Endothelial cell of hepatic sinusoid (primary cell): ENCODE measurements around the gene WDFY2.

Source experiments
- in situ Hi-C: cut with HindIII; loops from 2 replicates; pipeline ENCODE4 v1.10.0; 2017; ENCODE audit warnings: low sequenced_read_pairs

WDFY2 gene

DNA sequence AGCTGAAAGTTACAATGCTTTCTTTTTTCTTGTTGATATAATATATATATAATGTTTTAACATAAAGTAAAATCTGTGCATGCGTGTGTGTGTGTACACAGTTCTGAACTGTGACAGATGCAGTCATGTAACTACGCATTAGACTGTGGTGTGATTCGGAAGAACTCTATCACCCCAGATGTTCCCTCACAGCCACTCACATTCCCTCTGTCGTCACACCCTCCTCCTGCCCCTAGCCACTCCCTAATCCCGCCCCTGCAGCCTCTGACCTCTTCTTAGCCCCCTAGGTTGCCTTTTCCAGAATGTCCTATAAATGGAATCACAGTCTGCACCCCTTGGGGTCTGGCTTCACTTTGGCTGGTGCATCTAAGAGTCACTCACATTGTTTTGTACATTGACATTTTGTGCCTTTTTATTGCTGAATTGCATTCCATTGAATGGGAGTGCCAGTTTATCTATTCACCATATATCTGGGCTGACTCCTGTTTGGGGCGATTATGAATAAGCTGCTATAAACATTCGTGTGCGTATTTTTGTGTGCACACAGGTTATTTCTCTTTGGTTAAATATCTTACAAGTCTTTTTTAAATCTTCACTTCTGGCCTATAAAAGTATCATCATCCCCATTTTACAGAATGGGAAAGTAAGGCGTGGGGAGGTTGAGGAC, 199.3 kb downstream of the WDFY2 start:
- in situ Hi-C loops, result loop anchor here (25.0 kb wide), 1 partner anchor 346 kb away; no protein-coding TSS in a partner anchor

DNA sequence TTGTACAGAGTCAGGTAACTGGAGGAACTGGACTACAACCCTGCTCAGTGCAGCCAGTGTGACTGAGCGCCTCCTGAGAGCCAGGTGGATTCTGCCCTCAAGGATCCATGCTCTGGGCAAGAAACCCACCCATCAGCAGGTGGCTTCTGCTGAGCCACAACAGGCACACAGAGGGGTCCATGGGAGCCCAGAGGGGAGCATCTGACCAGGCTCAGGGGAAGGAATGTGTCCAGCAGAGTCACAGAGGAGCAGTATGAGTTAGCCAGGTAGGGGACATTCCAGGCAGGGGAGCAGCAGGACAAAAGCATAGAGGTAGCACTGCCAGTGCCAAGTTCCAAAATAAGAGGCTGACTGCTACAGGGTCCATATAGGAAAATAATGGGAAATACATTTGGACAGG, 199.8 kb downstream of the WDFY2 start:
- in situ Hi-C loops, result loop anchor here (25.0 kb wide), 1 partner anchor 347 kb away; no protein-coding TSS in a partner anchor

- in situ Hi-C loops, result loop anchor here (25.0 kb wide), 1 partner anchor 349 kb away; no protein-coding TSS in a partner anchor
Measured at GRCh38 chr13:51785712-51786424, 201.6 kb downstream of the WDFY2 start.

DNA sequence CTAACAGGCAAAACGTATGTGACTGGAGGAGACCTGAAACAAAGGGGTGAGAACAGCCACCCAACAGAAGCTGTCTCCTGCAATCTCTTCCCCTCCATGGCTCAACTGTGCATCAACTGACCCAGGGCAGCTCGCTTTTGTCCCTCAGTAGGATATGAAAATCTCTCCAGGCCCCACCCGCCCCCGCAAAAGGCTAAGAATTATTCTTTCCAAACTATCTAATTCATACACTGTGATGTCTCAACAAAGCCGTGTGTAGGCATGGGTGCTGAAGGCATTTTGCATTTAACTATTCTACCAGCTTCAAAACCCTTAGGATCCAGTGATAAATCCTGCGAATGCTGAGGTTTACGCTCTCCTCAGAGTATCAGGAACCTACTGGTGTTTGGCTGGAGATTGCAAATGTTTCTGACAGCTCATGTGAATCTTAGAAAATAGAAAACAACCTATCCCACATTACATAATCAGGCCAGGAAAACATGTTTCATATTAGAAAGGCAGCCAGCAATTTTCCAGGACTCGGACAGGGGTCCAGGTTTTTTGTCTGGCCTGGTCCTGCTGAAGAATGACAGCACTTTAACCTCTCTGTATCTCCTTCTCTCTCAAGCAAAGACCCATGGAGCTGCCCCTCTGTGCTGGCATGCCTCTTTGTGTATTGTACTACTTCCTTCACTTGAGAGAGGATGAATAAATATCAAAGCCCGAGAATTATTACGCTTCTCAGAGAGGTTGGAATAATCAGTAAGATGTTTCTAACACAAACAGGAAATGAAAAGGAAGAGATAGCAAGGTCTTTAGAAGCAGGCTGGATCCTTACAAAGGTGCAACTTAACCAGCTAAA, 202.4 kb downstream of the WDFY2 start:
- in situ Hi-C loops, result loop anchor here (25.0 kb wide), 1 partner anchor 349 kb away; no protein-coding TSS in a partner anchor

DNA sequence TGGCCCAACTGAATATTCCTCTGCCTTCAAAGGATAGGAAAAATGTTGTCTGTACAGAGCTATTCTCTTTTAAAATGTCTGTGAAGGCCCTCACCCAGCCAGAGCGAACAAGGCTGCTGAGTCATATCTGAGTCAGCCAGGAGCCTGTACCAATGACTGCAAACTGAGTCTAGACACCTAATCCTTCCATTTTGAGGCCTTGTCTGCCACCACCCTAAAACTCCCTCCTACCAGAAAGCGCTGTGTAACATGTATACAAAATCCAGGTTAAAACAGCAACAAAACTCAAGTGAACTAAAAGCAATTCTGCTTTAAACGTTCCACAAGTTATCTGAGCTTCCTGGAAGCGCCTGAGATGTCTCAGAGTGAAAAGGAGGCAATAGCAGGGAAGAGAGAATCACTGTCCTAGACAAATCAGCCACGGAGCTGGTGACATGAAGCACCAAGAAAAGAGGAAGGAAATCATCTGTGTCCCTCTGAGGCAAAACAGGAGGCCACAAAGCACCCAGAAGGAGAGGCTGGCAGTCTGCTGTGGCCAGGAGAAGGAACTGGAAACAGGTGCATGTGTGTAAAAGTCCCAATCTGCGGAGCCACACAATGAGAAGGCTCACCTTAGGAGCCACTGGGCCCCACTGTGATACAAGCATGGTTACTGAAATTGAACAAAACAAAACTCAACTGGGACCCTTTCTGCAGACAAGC, 209.5 kb downstream of the WDFY2 start:
- in situ Hi-C loops, result loop anchor here (25.0 kb wide), 1 partner anchor 356 kb away; no protein-coding TSS in a partner anchor

DNA sequence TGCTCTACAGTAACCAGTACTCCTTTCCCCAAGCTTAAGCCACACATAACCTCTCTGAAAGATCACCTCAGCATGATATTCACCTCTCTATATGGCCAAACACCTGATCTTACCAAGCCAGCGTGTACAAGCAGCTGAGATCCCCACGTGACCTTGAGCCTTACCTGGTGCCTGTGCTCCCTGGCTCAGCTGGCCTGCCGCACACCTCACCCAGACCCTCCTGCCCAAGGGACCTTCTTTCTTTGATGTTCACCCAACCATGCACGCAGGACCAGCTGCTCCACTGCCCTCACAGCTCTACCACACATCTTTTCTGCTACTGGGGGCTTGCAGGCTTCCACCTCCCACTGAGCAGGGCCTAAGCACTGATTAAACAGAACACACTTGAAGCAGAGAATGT, 210.7 kb downstream of the WDFY2 start:
- in situ Hi-C loops, result loop anchor here (25.0 kb wide), 1 partner anchor 358 kb away; no protein-coding TSS in a partner anchor

GRCh38 chr13:51795419-51795818, 211.2 kb downstream of the WDFY2 start:
- in situ Hi-C loops, result loop anchor here (25.0 kb wide), 1 partner anchor 358 kb away; no protein-coding TSS in a partner anchor

DNA sequence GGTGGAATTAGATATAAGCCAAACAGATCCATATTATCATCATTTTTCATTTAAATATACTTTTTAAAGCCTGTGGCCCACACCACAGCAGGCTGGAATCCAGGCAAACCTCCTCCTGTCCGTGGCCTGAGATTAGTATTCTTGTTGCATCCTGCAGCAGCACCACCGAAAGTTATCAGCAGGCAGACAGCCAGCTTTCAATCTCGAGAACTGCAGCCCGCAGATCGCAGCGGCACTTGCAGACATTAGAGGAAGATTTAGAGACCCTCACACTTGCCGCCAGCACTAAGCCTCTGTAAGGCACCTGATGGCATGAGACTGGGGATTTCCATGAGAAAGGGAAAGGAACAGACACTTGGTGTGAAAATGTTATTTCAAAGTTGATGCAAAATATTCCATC, 212.3 kb downstream of the WDFY2 start:
- in situ Hi-C loops, result loop anchor here (25.0 kb wide), 1 partner anchor 359 kb away; no protein-coding TSS in a partner anchor

- in situ Hi-C loops, result loop anchor here (25.0 kb wide), 1 partner anchor 361 kb away; no protein-coding TSS in a partner anchor
Measured at GRCh38 chr13:51797664-51798488, 213.6 kb downstream of the WDFY2 start.

GRCh38 chr13:51799261-51799660, 215.0 kb downstream of the WDFY2 start:
- in situ Hi-C loops, result loop anchor here (25.0 kb wide), 1 partner anchor 362 kb away; no protein-coding TSS in a partner anchor

GRCh38 chr13:51800486-51800885, 216.2 kb downstream of the WDFY2 start:
- in situ Hi-C loops, result no loop called here

DNA sequence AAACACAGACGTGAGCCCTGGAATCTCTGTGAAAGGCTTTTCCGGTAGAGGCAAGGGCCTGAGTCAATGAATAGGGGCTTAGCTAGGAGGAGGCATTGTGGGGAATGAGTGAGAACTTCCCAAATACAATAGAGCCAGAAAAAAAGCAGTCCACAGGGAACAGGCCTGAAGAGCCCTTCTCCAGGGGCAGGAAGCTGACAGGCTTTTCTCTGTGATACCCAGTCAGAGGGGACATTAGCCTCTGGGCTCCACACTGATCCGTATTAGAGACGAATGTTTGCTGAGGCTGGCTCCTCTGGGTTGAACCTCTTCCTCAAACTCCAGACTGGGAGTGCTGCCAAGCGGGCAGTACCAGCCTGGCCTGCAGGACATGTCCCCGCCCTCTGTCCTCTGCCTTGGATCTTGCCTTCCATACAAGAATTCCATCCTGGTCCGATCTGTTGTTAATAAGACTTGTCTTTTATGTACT, 217.4 kb downstream of the WDFY2 start:
- in situ Hi-C loops, result no loop called here

DNA sequence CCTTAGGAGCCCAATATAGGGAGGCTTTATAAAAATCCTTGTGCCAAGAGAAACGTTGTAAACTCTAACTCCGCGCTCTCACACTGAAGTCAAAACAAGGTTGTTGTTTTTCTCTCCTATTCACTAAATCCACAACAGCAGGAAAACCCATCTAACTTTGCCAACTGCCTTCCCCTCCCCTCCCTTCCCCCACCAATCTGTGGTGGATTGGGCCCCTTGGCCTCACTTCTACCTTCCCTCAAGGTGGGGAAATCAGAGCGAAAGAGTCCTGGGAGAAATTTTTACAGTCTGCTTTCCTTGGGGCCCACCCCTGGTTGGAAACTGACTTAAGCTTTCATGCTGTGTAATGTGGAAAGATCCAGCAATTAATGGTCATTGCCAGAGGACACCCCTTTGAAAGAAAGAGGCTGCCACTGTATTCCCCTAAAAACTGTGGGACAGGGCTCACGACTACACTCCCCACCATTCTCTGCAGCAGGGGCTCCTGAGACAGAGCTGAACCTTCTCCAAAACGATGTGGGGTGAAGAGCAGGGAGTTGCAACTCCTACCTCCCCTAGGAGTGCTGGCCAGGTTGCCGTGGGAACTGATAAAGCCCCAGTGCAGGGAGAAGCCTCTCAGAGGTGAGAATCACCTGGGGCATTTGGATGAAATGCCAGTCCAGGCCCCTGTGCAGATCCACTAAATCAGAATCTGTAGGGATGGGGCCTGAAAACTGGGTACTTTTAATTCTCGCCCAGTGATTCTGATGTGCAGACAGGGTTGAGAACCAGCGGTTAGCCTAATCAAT, 218.6 kb downstream of the WDFY2 start:
- in situ Hi-C loops, result no loop called here

DNA sequence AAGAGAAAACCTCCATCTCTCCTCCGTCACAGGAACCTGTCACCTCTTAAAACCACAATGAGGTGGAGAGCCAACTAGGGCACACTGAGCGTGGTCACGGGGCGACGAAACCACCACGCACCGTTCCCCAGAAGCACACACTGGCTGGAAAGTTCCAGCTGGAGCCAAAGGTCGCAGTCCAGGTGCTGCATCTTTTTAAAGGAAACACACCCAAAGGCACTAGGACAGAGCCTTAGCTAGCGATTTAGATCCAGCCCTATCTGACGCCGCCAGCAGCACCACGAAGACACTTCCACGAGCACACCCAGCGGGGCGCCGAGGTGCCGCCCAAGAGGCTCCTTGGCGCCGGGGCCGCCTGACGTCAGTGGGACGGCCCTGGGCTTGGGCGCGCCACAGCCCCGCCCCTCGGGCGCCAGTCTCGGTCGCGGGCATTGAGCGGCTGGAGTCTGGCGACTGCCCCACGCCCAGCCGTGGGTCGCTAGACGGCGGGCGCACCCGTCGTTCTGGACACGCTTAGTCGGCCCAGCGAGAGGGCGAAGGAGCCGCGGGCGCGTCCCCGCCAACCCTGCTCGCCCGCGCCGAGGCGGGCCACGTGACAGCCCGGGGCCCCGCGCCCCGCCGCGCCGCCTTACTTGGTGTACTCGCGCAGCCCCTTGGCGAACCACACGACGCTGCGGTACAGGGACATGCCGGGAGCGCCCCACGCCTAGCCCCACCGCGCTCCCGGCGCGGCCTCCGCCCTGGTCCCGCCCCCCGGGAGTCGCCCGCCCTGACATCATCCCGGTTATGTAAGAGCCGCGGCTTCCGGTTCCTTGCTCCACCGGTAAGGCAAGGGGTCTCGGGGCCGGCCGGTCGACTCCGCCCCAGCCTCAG, 219.4 kb downstream of the WDFY2 start, which contains the start of gene DHRS12:
Gene DHRS12 (minus strand): TSS at position 742 of the 873 bp plus-strand sequence. CDS start 4,504 bp downstream, outside the sequence.
- in situ Hi-C loops, result no loop called here

DNA sequence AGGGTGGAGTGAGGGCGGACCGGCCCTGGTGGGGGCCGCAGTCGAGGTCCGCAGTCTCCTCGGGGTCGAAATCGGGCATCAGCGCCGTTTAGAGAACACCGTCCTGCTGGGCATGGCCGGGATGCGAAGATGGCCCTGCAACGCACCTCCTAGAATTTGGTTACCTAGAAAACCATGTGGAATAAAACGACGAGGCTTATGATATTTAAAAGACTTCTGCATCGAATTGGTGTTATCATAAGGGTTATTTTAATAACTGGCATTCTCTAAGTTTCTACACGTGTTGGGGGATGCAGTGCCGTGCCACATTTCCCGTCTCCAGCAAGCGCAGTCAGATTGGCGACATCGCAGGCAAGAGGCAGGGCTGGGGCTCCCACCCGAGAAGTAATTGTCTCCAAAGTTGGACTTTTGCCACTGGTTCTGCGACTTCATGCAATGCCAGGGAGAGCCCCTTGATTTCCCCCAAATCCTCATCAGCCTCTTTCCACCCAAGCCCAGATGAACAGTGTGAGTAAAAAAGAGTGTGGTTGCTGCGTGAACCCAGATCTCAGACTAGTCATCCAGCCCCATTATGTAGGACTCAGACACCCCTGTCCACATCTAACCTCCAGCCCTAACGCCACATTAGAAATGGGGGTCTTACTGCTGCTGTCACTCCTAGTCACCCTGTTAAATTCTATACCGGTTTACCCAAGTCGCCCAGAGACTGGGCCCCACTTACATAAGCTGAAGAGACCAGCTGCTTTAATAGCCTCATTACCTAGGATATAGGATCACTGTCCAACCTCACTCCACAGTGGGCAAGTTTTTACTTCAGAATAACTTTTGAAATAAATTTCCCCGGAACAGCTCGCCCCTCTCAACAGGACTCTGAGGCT, 220.3 kb downstream of the WDFY2 start:
- in situ Hi-C loops, result no loop called here

DNA sequence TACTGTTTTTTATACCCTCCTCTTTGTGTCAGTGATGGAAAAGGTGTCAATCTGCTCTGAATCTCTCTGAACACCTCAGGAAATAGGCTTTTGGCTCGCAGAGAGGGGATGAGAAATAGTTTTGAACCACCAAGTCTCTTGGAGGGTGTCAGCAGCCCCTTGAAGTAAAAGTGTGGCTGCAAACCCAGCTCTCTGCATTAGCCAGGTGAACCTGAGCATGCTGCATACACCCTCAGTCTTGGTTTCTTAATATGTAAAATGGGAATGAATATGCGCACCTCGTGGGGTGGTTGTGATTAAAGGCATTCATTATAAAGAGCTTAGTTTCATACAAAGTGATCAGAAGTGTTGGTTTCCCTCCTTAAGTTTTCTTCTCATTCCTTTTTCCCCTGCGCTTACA, 221.1 kb downstream of the WDFY2 start:
- in situ Hi-C loops, result no loop called here
